ENCODE measurements around the gene SPIRE2.
"Not testable (repeated sequence)": the region's sequence is repeated elsewhere in the genome, so short reads cannot be mapped to it uniquely, and the experiment has no call there.

SPIRE2 gene

DNA sequence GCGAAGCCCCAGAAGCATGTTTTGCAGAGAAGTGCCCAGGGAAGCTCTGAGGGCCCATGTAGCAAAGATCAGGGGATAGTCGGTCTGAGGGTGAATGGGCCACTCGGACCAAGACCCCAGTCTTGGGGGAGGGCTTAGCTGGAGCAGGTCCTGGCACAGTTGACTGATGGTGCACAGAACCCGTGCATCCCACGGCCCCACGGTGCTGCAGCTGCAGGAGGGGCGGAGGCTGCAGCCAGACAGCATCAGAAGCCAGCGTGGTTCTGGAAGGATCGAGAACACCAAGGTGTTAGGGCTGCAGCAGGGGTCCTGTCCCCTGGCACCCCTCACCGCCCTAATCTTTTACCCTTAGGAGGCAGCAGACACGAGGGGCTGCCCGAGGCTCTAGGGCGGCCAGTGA is 83.9 kb downstream of the SPIRE2 start:
- no peak for DNase-seq

DNA sequence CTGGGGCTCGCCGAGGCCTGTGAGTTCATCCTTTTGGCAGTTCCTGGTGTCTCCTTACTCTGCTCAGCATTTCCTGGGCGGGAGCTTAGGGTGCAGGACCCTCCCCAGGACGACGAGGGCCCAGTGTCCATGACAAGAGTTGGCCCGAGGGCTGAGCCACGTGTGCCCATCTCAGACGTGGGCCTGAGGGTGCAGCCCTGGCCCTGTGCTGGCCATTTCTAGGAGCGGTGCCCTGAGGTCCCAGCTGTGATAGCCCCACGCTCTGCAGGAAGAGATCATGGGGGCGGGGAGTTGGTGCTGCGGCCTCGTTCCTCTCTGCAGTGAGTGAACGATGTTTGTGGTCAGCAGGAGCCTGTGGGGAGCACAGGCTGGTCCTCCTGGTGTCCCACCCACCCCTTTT is 84.4 kb downstream of the SPIRE2 start:
- no peak for DNase-seq

DNA sequence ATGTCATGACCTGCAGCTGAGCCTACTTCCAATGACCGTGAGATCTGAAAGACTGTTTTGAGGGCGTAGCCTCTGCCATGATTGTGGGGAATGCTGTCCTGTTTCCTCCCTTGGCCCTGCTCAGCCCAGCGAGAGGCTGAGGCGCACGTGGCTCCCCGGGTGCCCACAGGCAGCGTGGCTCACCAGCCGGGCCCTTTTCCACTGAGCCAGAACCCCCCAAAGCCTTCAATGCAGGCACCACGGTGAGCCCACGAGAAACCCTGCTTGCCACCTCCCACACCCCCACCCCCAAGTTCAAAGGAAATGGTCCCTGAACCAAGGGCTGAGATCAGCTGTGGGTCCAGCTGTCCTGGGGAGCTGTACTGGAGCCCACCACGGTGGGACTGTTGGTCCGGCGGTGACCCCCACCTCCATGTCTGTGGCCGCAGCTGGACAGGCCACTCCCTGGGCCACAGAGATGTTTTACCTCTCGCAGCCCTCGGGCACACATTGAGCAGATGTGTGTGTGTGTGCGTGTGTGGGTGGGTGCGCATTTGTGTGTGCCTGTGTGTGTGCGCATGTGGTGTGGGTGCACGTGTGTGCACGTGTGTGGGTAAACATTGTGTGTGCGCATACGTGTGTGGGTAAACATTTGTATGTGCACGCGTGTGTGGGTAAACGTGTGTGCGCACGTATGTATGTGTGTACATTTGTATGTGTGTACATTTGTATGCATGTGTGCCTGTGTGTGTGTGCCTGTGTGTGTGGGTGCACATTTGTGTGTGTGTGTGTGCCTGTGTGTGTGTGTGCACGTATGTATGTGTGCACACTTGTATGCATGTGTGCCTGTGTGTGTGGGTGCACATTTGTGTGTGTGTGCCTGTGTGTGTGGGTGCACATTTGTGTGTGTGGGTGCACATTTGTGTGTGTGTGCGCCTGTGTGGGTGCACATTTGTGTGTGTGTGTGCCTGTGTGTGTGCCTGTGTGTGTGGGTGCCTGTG is 85.4 kb downstream of the SPIRE2 start:
- peak in 1 of 56 donors; percentile 47 for DNase-seq

DNA sequence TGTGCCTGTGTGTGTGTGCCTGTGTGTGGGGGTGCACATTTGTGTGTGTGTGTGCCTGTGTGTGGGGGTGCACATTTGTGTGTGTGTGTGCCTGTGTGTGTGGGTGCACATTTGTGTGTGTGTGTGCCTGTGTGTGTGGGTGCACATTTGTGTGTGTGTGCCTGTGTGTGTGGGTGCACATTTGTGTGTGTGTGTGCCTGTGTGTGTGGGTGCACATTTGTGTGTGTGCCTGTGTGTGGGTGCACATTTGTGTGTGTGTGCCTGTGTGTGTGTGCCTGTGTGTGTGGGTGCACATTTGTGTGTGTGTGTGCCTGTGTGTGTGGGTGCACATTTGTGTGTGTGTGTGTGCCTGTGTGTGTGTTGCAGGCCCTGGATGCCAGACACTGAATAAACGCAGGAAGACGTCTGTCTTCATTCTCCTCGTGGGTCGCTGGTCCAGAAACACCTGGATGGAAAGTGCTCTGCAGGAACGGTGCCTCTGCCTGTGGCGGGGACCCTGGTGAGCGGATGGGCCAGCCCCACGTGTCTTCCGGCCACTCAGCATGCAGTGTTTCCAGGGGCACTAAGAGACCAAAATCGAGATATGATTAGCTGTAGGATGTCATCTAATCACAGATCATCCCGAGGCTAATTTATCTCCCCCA is 86.5 kb downstream of the SPIRE2 start:
- DNase-seq, result not testable (repeated sequence)

DNA sequence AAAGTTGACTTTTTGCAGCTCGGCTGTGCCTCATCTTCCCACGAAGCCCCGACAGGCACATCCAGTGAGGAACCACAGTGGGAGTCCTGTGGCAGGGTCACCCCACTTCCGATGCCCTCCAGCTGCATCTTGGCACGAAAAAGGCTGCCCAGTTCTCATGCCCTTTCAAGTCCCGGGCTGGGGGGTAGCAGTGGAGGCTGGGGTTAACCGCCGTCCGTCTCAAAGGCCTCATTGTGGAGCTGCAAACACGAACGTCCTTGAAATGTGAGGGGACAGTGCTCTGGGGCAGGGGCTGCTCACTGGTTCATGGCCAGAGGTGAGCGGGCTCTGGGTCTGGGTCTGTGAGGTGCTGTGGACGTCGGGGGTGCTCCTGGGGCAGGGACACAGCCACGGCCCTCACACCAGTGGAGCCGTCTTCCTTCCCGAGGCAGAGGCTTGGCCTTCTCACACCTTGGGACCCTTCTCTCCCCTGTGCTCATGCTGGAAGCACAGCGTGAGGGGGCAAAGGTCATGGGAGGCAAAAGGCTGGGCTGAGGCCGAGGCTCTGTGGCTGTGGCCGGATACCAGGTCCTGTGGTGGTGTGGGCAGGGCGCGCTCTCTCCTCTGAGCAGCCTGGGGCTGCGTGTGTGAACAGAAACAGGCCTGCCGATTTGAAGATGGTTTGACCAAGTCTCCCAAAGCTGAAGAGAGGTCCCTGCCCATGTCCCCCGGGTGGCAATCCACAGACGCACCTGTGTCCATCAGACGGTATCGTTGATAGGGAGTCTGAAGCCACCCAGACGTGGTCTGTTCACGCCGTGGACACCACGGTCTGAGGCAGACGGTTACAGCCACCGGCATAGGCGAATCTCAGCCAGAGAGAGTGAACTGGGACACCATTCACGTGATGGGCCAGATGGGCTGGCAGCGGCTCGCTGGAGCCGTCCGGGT is 87.3 kb downstream of the SPIRE2 start:
- DNase-seq, result peak in 11 of 56 donors; percentile 4 to 49 (median 19)

DNA sequence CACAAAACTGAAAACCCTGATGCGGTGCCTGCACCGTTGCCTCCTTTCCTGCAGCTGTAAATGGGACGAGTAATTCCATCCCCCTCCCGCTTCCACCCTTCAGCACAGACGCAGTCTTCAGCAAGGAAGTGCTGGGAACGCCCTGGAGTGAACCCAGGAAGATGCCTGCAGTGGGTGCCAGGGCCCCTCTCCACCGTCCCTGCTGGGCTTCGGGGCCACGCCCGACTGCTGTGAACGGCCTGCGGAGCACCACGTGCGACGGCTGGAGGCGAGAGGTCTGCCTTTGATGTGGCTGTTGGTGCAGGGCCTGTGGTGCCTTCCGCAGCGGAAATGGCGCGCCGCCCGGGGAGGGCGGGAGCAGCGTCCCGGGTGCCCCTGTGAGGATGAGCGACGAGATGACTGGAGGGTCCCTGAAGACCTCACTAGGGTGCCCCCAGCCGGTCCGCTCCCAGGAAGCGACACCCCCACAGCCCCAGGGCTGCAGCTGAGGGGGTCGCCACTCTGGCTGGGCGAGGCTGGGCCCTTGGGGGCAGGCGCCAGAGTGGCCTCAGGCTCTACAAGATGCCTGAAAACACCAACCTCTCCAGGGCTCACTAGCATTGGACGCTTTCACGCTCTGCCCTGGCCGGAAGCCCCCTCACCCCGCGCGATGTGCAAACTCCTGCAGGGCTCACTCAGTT is 89.6 kb downstream of the SPIRE2 start:
- peak in 24 of 56 donors; percentile 11 to 63 (median 38) for DNase-seq

DNA sequence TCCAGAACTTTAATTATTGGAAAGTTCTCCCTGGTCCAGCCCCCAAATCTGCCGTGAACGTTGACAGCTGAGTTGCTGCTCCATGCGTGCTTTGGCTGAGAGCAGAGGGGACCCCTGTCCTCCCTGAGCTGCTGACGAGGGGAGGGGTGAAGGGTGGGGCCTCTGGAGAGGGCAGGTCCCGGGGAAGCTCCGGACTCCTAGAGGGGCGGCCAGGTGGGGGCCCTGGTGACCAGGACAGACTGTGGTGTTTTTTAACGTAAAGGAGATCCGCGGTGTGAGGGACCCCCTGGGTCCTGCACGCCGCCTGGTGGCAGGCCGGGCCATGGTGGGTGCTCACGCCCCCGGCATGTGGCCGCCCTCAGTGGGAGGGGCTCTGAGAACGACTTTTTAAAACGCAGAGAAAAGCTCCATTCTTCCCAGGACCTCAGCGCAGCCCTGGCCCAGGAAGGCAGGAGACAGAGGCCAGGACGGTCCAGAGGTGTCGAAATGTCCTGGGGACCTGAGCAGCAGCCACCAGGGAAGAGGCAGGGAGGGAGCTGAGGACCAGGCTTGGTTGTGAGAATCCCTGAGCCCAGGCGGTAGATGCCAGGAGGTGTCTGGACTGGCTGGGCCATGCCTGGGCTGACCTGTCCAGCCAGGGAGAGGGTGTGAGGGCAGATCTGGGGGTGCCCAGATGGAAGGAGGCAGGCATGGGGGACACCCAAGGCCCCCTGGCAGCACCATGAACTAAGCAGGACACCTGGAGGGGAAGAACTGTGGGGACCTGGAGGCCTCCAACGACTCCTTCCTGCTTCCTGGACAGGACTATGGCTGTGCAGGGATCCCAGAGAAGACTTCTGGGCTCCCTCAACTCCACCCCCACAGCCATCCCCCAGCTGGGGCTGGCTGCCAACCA is 90.4 kb downstream of the SPIRE2 start, which contains the start of gene MC1R:
Gene MC1R (plus strand): TSS at position 410 of the 895 bp plus-strand sequence. CDS start 397 bp downstream, at position 807.
- peak in 2 of 56 donors; percentile 18 to 42 for DNase-seq

DNA sequence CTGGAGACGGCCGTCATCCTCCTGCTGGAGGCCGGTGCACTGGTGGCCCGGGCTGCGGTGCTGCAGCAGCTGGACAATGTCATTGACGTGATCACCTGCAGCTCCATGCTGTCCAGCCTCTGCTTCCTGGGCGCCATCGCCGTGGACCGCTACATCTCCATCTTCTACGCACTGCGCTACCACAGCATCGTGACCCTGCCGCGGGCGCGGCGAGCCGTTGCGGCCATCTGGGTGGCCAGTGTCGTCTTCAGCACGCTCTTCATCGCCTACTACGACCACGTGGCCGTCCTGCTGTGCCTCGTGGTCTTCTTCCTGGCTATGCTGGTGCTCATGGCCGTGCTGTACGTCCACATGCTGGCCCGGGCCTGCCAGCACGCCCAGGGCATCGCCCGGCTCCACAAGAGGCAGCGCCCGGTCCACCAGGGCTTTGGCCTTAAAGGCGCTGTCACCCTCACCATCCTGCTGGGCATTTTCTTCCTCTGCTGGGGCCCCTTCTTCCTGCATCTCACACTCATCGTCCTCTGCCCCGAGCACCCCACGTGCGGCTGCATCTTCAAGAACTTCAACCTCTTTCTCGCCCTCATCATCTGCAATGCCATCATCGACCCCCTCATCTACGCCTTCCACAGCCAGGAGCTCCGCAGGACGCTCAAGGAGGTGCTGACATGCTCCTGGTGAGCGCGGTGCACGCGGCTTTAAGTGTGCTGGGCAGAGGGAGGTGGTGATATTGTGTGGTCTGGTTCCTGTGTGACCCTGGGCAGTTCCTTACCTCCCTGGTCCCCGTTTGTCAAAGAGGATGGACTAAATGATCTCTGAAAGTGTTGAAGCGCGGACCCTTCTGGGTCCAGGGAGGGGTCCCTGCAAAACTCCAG is 91.5 kb downstream of the SPIRE2 start:
- no peak for DNase-seq

DNA sequence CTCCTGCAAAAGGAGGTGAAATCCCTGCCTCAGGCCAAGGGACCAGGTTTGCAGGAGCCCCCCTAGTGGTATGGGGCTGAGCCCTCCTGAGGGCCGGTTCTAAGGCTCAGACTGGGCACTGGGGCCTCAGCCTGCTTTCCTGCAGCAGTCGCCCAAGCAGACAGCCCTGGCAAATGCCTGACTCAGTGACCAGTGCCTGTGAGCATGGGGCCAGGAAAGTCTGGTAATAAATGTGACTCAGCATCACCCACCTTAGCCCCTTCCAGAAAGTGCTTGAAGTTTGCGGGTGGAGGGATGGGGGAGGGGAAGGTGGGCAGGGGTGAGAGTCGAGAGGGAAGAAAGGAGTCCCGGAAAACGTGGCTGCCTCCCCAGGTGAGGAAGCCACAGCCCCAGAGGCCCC is 92.4 kb downstream of the SPIRE2 start:
- DNase-seq, result no peak
